Panc1 (cell line): Measurements from ENCODE around the gene UHRF2.

Source experiments
- SIN3A ChIP-seq: IDR thresholded peaks from 2 replicates; pipeline ENCODE4 v1.6.1; 2012; ENCODE audit warnings: low read depth, mild to moderate bottlenecking, low read length, moderate library complexity, borderline replicate concordance; ENCODE audit not compliant: insufficient read depth
- TF ChIP-seq, protein P1 (sequence below): fragments of 450-650 bp; IDR thresholded peaks from 2 replicates; pipeline ENCODE4 v1.5.1; 2017; ENCODE audit warnings: mild to moderate bottlenecking

DNA sequence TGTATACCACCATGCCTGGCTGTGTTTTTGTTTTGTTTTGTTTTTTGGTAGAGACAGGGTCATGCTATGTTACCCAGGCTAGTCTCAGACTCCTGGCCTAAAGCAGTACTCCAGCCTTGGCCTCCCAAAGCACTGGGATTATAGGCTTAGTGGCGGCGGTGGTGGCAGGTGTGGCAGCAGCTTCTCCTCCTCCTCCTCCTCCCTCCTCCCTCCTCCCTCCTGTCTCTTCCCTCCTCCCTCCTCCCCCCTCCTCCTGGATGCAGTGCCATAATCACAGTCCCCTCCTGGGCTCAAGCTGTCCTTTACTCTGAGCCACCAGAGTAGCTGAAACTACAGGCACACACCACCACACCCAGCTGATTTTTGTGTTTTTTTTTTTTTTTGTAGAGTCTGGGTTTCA, 71.2 kb downstream of the UHRF2 start:
- no peak for TF ChIP-seq SIN3A
- TF ChIP-seq, protein P1, sequence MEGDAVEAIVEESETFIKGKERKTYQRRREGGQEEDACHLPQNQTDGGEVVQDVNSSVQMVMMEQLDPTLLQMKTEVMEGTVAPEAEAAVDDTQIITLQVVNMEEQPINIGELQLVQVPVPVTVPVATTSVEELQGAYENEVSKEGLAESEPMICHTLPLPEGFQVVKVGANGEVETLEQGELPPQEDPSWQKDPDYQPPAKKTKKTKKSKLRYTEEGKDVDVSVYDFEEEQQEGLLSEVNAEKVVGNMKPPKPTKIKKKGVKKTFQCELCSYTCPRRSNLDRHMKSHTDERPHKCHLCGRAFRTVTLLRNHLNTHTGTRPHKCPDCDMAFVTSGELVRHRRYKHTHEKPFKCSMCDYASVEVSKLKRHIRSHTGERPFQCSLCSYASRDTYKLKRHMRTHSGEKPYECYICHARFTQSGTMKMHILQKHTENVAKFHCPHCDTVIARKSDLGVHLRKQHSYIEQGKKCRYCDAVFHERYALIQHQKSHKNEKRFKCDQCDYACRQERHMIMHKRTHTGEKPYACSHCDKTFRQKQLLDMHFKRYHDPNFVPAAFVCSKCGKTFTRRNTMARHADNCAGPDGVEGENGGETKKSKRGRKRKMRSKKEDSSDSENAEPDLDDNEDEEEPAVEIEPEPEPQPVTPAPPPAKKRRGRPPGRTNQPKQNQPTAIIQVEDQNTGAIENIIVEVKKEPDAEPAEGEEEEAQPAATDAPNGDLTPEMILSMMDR = no peak
